HAP-1 (cell line): ENCODE measurements around the gene PGF.

ENCODE experiments used
- DNase-seq, 2 experiments: peaks; one replicate each; pipeline ENCODE4 v3.0.0-alpha.2; 2016 to 2020; ENCODE audit warnings: low spot score in 2 of 2
- H3K27me3 ChIP-seq: fragments of 250-450 bp; sonication (Bioruptor Pico); 2 replicates; pipeline ENCODE4 v1.5.1; 2020; ENCODE audit warnings: low read depth, mild to moderate bottlenecking, moderate library complexity
- H3K36me3 ChIP-seq: fragments of 250-450 bp; sonication (Bioruptor Pico); replicated peaks from 2 replicates; pipeline ENCODE4 v1.5.1; 2020; ENCODE audit warnings: mild to moderate bottlenecking
- H3K4me1 ChIP-seq: fragments of 250-450 bp; sonication (Bioruptor Pico); 2 replicates; pipeline ENCODE4 v1.5.1; 2020; ENCODE audit warnings: mild to moderate bottlenecking
- H3K4me3 ChIP-seq: fragments of 250-450 bp; sonication (Bioruptor Pico); 2 replicates; pipeline ENCODE4 v1.5.1; 2020; ENCODE audit warnings: mild to moderate bottlenecking, moderate library complexity
- H3K9me3 ChIP-seq: fragments of 250-450 bp; sonication (Bioruptor Pico); 2 replicates; pipeline ENCODE4 v1.5.1; 2020; ENCODE audit warnings: mild to moderate bottlenecking, moderate library complexity
- in situ Hi-C: fragments of 300-500 bp; cut with MboI; formaldehyde crosslinking; loops from 3 replicates; pipeline ENCODE4 v1.14.3; 2020; ENCODE audit warnings: low sequenced_read_pairs, inconsistent platforms, mixed read lengths

Gene PGF

GRCh38 chr14:74921053-74921620 is 34.3 kb downstream of the PGF start:
- H3K27me3 ChIP-seq: no peaks in the 10 kb centered on the region; the same call in 1 of the 2 replicates
- in situ Hi-C loops: no loop called here
- H3K4me3 ChIP-seq: no peak overlapping the region
- H3K4me1 ChIP-seq: no peaks in the 10 kb centered on the region
- H3K9me3 ChIP-seq: no peaks in the 10 kb centered on the region
- H3K36me3 ChIP-seq: no peaks in the 10 kb centered on the region
- DNase-seq: no peak

DNA sequence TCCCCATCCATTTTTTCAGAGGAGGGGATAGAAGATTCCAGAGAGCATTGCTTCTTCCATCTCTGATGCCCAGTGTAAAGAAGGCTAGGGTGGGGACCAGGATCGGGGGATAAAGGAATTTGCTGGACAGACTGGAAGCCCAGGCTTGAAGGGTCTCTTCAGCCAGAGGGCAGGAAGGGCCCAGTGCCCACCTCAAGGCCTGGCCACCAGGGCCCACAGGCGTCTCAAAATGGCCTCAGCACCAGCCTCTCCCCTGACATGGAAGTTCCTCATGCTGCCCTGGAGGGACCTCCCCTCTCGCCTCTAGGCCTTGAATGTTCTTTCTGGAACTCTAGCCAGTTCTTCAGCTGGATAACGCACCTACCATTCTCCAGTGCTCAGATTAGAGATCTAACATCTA is 35.1 kb downstream of the PGF start:
- DNase-seq: no peak
- no peaks in the 10 kb centered on the region for H3K36me3 ChIP-seq
- in situ Hi-C loops: no loop called here
- no peaks in the 10 kb centered on the region for H3K9me3 ChIP-seq
- no peak overlapping the region for H3K4me3 ChIP-seq
- H3K4me1 ChIP-seq: no peaks in the 10 kb centered on the region
- H3K27me3 ChIP-seq: no peaks in the 10 kb centered on the region; the same call in 1 of the 2 replicates

DNA sequence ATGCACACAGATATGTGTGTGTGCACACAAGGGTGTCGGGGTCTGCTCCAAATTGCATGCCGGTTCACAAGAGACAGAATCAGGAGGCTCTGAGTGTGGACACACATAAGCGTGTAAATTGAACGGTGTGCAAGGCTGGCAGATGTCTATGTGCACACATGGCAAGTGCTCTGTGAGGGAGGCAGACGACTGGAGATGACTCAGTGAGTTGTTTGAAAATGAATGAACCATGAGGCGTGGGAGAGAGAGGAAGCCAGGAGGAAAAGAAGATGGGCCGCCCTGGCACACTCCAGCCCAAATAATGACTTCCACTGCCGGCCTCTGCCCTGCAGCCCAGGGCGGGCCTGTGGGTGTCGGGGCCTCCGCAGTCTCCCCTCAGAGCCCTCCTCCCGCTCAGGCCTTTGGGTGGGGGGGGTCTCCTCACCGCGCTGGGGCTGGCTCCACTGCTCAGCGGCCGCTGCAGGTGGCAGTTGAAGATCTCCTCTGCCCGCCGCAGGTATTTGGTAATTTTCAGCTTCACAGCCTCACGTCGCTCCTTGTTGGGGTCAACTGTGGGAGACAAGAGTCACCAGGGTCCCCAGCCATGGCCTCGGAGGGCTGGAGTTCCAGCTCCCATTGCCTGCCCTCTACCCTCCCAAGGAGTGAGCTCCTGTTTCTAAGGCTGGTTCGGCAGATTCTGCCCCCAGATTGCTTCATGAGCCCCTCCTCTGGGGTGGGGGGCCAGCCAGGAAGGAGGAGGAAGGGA is 35.8 kb downstream of the PGF start:
- H3K4me3 ChIP-seq: no peak overlapping the region
- no peaks in the 10 kb centered on the region for H3K9me3 ChIP-seq
- no peak for DNase-seq
- H3K4me1 ChIP-seq: no peaks in the 10 kb centered on the region
- in situ Hi-C loops: no loop called here
- H3K27me3 ChIP-seq: no peaks in the 10 kb centered on the region; the same call in 1 of the 2 replicates
- no peaks in the 10 kb centered on the region for H3K36me3 ChIP-seq

DNA sequence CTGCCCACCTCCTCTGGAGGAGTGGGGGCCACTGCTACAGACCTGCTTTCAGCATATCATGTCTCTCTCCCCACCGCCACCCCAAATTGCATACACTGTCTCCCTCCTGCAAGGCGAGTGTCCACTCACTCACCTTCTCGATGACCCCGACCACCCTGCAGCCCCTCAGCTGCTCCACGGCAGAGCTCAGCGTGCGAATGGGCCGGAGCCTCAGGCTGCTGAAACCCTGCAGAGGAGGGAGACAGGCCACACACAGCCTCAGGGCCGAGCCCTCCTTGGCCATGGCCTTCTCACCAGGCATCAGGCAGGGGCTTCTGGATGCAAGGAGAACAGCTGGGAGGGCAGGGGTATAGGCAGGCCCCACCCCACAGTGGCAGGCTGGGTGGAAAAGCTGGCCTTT is 37.0 kb downstream of the PGF start:
- no peak for DNase-seq
- no peaks in the 10 kb centered on the region for H3K36me3 ChIP-seq
- no peak overlapping the region for H3K4me3 ChIP-seq
- no peaks in the 10 kb centered on the region for H3K4me1 ChIP-seq
- H3K27me3 ChIP-seq: no peaks in the 10 kb centered on the region
- H3K9me3 ChIP-seq: no peaks in the 10 kb centered on the region
- in situ Hi-C loops: no loop called here

GRCh38 chr14:74917646-74918081 is 37.7 kb downstream of the PGF start:
- in situ Hi-C loops: no loop called here
- Histone ChIP-seq H3K36me3 (no peaks in the 10 kb centered on the region), H3K9me3 (no peaks in the 10 kb centered on the region), H3K4me3 (no peak overlapping the region), H3K4me1 (no peaks in the 10 kb centered on the region), H3K27me3 (no peaks in the 10 kb centered on the region)
- DNase-seq: no peak

- in situ Hi-C loops: no loop called here
- Histone ChIP-seq H3K36me3 (no peaks in the 10 kb centered on the region), H3K27me3 (no peaks in the 10 kb centered on the region), H3K9me3 (no peaks in the 10 kb centered on the region), H3K4me1 (no peaks in the 10 kb centered on the region), H3K4me3 (no peak overlapping the region)
- no peak for DNase-seq
Observed at GRCh38 chr14:74917178-74917543, 38.2 kb downstream of the PGF start.

DNA sequence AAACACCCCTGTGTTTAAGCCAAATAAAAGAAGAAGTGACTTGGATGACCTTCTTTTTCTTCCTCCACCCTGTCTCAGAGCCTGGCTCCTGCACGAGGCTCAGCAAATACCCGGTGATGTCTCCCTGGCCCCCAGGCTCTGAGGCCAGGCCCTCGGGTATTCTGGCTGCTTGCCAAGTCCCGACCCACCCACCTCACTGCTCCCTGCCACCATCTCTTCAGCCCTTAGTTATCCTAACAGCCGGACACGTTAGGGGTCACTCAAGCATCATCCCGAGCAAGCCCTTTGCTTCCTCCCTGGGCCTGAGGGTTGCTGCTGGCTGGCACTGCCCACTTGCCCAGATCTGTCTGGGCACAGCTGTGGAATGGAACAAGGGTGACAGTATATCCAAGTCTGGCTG is 39.6 kb downstream of the PGF start:
- in situ Hi-C loops: no loop called here
- no peak overlapping the region for H3K4me3 ChIP-seq
- DNase-seq: no peak

GRCh38 chr14:74915426-74915825 is 40.0 kb downstream of the PGF start:
- Histone ChIP-seq H3K36me3 (no peaks in the 10 kb centered on the region), H3K4me1 (no peaks in the 10 kb centered on the region), H3K27me3 (no peaks in the 10 kb centered on the region), H3K4me3 (no peak overlapping the region), H3K9me3 (no peaks in the 10 kb centered on the region)
- no peak for DNase-seq
- in situ Hi-C loops: no loop called here

More for the DNA sequence above, 39.6 kb downstream of the PGF start:
- Histone ChIP-seq H3K27me3 (no peaks in the 10 kb centered on the region), H3K36me3 (no peaks in the 10 kb centered on the region), H3K9me3 (no peaks in the 10 kb centered on the region), H3K4me1 (no peaks in the 10 kb centered on the region)

- in situ Hi-C loops: no loop called here
- no peaks in the 10 kb centered on the region for H3K27me3 ChIP-seq
- H3K36me3 ChIP-seq: no peaks in the 10 kb centered on the region
- no peaks in the 10 kb centered on the region for H3K4me1 ChIP-seq
- H3K9me3 ChIP-seq: no peaks in the 10 kb centered on the region
- peak; percentile 32 to 60 for DNase-seq
- no peak overlapping the region for H3K4me3 ChIP-seq
Observed at GRCh38 chr14:74913986-74914573, 41.3 kb downstream of the PGF start.

DNA sequence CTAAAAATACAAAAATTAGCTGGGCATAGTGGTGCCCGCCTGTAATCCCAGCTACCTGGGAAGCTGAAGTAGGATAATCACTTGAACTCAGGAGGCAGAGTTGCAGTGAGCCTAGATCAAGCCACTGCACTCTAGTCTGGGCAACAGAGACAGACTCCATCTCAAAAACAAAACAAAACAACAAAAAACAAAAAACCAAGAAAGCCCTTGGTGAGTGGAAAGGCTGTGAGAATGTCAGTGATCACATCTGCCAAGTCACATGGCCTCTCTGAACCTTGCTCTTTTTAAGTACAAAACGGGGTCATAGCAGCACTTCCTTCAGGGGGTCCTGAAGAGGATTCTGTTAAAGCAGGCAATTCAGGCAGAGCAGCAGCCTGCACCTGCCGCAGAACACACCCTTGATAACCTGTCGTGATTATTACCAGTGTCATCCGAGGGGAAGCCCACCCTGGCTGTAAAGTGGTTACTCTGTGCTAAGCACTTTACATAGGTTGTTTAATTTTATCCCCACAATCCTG is 41.9 kb downstream of the PGF start:
- H3K27me3 ChIP-seq: no peaks in the 10 kb centered on the region
- in situ Hi-C loops: no loop called here
- no peaks in the 10 kb centered on the region for H3K9me3 ChIP-seq
- H3K4me3 ChIP-seq: no peak overlapping the region
- no peaks in the 10 kb centered on the region for H3K36me3 ChIP-seq
- H3K4me1 ChIP-seq: no peaks in the 10 kb centered on the region
- no peak for DNase-seq

GRCh38 chr14:74912801-74913200 is 42.6 kb downstream of the PGF start:
- no peaks in the 10 kb centered on the region for H3K27me3 ChIP-seq
- DNase-seq: no peak
- H3K9me3 ChIP-seq: no peaks in the 10 kb centered on the region
- in situ Hi-C loops: no loop called here
- no peaks in the 10 kb centered on the region for H3K4me1 ChIP-seq
- H3K36me3 ChIP-seq: no peaks in the 10 kb centered on the region
- H3K4me3 ChIP-seq: no peak overlapping the region

DNA sequence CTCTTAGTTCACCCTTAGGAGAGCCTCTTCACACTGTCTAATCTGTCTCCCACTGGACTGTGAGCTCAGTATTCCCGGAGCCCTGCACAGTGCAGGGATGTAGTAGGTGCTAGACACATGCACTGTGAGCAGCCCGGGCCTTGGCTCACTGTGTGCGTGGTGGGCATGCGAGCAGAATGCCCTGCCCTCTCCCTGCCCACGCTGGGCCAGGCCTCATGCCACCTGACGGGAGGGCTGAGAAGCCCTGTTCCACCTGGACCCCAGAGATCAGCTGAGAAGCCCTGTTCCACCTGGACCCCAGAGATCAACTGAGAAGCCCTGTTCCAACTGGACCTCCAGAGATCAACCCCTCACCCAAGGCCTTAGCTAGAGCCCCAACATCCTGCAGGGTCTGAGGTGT is 43.3 kb downstream of the PGF start:
- Histone ChIP-seq H3K4me1 (no peaks in the 10 kb centered on the region), H3K27me3 (no peaks in the 10 kb centered on the region), H3K36me3 (no peaks in the 10 kb centered on the region), H3K9me3 (no peaks in the 10 kb centered on the region), H3K4me3 (no peak overlapping the region)
- in situ Hi-C loops: no loop called here
- DNase-seq: no peak

- Histone ChIP-seq H3K4me1 (no peaks in the 10 kb centered on the region), H3K36me3 (0 out of 2 replicates have a peak, but pooled peaks cover 2% of the 10 kb centered on the region), H3K4me3 (no peak overlapping the region), H3K27me3 (no peaks in the 10 kb centered on the region), H3K9me3 (no peaks in the 10 kb centered on the region)
- in situ Hi-C loops: no loop called here
- DNase-seq: no peak
Observed at GRCh38 chr14:74911704-74912103, 43.7 kb downstream of the PGF start.

GRCh38 chr14:74911221-74911620 is 44.2 kb downstream of the PGF start:
- no peak for DNase-seq
- H3K4me3 ChIP-seq: no peak overlapping the region
- H3K9me3 ChIP-seq: no peaks in the 10 kb centered on the region
- no peaks in the 10 kb centered on the region for H3K27me3 ChIP-seq
- in situ Hi-C loops: no loop called here
- H3K4me1 ChIP-seq: no peaks in the 10 kb centered on the region
- H3K36me3 ChIP-seq: 0 out of 2 replicates have a peak, but pooled peaks cover 5% of the 10 kb centered on the region
